Measurements from ENCODE around the gene CASK.
"Not testable (repeated sequence)": the region's sequence is repeated elsewhere in the genome, so short reads cannot be mapped to it uniquely, and the experiment has no call there.

The CASK gene

DNA sequence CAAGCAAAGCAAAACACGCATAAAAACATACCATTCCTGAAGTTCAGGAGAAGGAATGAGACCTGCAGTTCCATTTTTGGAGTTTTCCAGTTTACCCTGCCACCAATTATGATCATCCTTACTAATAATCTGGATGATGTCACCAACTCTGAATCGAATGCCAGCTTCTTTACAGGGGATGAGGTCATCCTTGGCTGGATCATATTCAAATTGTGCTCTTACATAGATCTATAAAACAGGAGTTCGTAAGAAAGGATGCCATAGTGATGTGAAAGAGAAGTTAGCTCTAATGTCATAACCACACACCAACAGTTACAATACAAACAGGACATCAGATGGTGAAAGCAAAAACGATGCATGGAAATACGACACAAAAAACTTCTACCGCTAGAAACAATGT is 369.7 kb downstream of the CASK start:
- no peak for DNase-seq

DNA sequence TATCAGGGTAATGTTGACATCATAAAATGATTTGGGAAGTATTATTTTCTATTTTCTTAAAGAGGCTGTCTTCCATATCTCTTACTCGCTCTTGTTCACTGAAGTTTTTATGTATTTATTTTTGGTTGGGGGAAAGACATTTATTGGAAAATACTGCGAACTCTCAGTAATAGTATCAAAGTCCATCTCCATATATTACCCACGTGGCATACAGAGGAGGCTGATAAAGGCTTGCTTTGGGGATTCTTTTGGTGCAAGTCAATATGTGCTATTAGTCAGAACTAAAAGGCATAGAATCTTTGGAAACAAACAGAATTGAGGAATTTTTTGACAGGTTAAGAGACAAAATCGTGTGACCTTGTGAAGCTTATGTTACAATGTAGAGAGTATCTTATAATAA is 374.9 kb downstream of the CASK start:
- DNase-seq: no peak

DNA sequence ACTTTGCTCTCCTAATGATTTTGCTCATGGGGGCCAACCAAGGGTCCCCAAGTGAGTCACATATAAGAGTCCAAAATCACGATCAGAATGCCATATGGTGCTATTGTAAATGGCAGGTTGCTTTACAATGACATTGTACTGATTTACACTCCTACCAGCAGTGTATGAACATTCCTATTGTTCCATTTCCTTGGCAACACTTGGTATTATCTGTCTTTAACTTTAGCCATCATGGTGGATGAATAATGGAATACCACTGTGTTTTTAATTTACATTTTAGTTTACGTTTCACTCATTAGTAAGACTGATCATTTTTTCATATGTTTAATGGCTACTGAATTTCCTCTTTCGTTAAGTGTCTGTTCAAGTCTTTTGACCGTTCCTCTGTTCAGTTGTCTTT is 379.7 kb downstream of the CASK start:
- no peak for DNase-seq

DNA sequence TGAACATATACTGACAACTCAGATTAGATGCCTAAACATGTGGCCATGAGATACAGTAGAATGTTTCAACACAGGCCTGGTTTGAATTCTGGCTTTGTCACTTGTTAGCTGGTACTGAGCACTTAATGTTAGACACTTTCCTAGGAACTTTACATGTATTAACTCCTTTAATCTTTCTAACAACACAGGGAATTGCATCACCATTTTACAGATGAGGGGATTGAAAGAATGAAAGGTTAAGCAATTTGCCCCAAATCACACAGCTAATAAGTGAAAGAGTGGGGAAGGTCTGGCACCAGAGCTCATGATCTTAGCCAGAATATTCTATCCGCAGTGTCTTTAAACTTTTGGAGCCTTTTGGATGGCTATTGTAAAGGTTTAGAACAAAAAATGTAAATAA is 380.3 kb downstream of the CASK start:
- no peak for DNase-seq

DNA sequence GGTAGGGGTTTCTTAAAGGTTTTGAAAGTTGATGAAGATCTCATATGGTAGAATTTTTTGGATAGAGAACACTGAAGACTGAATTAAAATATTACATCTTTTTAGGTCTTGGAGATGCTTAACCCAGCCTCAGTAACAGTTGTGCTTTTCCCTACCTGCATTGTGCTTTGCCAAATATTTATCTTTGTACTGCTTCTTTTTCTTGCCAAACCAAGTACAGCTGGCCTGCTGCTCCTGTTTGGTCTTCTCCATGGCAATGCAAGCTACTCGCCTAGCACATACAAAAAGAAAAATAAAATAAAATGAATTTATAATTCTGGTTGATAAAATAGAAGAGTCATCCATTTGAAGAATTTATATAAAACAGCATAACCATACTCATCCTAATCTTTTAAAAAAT is 380.8 kb downstream of the CASK start:
- no peak for DNase-seq

DNA sequence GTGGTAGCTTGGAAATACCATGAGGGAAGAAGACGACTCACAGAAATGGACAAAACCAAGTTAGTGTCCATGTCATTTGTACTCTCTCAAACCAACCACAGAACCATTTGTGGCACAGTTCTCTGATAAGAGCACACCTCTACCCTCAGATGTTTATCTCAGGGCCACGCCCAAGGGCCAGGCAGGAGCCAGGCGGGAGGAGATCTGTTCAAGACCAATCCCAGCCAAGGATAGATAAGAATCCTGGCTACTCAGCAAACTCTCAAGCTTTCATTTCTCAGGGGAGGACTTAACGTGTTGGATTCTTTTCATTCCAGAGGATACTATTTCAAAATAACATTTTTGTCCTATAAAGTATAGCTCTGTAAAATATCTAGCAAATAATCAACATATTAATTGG is 381.2 kb downstream of the CASK start:
- no peak for DNase-seq

DNA sequence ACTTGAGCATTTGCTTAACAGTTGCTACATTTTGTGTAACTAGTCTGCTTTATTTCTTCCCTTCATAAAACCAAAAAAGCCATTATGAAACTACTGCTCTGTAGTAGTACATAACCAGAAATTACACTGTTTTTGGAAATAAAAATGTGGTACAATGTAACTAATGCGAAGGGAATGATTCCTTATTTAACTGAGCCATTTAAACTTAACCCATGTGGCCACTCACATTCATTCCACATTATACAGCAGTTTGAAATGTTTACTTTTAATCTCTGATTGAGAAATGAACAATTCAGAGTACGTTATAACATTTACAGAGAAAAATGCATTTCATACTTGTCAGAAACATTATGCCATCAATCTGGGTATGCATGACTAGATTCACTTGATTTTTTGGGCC is 382.0 kb downstream of the CASK start:
- DNase-seq: no peak

DNA sequence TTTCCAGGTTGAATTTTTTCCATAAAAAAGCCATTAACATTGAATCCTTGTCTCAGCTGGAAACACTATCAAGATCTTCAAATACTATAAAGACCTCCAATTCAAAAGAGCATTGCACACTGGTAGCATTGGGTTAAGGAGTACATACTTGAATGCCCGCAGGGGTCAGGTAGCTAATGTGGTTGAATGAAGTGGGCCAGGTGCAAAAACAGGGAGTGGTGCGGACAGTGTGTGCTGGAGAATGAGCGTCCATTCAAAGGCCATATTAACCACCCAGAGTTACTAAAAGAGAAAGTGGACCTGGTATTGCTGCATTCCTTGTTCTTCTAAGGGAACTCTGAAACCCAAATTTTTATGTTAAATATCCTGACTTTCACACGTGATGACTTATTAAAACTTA is 384.6 kb downstream of the CASK start:
- DNase-seq: no peak

DNA sequence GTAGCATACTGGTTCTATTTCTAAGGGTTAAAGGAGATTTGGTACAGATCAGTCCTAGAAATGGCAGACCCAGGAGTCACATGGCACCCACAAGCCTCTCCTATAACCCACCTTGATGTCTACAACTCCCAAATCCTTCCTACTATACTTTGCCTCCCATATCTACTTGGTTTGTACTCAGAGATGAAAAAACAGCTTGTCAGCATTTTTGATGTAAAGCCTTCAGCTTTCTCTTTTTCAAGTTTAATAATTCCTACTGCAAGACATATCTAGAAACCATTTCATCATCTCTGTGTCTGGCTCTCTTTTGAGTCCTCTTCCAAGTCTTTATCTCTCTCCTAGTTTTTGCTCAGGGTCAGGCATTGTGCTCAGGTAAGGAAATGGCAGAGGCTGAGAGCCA is 393.3 kb downstream of the CASK start:
- no peak for DNase-seq

DNA sequence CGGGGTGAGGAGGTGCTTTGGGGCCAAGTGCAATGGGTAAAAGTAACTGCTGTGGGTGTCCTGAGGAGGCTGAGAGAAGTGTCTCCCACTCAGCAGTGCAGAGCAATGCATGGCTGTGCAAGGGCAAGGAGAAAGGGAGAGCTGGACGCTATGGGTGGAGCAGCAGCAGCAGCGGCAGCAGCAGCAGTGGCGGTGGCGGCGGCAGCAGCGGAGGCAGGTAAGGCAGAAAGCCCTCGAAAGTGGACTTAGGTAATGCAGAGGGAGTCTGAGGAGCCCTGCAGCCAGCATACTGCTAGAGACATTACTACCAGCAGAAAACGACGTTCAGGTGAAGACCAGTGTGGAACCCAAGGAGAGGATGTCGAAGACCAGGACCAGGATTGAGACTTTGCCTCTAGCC is 394.1 kb downstream of the CASK start:
- no peak for DNase-seq

DNA sequence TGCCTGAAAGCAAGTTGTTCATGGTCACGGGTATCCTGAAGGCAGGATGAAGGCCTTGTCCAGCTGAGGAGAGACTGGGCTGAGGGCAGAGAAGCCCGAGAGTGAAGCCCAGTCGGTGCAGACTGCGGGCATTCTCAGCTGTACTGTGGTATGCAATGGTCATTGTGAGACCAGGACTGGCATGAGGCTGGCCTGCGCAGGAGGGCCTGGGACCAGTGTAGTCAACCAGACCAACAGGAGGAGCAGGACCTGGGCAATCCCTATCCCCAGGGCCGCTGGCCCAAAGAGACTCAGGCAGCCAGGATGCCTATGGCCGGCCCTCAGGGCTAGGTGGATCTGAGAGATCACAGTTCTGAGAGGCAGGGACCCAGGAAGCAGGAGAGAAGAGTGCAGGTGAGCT is 394.6 kb downstream of the CASK start:
- no peak for DNase-seq

DNA sequence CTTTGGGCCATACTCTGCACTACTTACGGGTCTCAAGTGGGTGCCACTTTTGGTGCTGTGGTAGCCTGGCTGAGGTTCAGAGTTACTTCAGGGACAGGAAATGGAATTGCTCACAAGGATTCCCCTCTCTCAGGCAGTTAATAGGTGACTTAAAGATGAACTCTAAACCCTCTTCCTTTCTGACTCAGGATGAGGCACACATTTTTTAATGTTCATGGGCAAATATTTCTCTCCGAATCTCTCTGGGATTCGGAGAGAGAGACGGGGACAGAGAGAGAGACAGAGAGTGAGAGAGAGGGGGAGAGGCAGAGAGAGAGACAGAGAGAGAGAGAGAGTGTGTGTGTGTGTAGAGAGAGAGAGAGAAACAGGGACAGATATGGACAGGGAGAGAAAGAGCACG is 396.4 kb downstream of the CASK start:
- DNase-seq: no peak

DNA sequence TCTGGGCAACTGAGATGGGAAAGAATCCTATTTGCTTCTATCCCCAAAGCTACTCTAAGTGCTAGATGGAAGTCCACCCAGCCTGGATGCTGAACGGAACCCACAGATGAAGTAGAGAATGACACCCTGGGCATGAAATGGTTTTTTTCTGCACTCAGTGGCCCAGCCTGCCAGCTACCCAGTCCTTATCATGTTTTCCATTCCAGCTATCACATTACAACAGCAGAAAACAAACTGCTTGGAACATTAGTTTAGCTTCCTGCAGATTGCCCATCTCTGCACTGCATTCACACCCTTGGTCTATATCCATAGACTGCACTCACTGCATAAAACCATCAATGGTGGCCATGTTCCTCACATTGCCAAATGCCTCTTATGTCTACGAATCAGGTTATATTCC is 397.1 kb downstream of the CASK start:
- DNase-seq: no peak

DNA sequence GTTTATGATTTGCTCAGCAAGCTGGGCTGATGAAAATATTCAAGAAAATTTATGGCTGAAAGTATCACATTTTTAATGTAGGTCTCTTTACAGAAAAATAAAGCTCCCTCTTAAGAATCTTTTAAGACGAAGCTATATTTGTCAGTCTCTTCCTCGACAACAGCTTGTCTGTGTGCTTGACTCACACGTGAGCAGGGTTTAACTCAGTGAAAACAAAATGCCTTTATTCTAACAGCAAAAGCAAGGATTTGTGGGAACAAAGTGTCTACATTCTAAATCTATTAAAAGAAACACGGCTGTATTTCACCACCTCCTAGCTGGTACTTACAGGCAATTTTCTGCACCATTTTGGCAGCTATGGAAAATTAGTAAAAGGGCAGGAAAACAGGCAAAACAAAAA is 400.7 kb downstream of the CASK start:
- DNase-seq: no peak

DNA sequence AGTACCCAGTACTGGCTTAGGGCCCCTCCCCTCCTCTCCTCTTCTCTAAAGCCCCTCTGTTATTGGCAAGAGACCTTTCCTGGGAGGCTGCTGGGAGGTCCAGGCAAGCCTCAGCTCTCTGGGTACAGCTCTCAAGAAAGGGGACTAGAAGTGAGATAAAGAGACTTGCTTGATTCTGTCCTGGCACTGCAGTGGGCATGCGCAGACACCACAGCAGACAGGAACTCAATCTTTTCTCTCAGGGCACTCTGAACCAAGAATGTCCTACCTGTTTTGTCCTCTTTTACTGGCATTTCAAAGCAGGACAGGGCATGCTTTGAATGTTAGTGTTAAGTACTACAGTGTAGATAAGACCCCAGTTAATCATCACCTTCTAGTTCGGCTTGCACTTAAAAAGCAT is 401.3 kb downstream of the CASK start:
- no peak for DNase-seq

DNA sequence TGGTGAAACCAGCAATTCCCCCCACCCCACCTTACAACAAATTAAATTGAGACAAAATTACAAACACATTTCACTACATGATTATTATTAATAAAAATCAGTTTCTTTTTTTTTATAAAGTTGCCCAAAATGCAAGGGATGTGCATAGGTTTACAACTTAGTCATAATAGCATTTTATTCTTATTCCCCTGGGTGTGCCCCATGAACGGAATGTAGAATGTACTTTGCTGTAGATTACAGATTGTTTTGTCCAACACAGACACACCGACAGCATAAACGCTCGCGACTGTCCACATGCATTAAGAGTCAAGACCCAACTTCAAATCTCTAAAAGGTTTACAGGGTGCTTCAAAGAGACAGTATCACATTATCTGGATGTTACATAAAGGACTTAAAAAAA is 403.9 kb downstream of the CASK start:
- no peak for DNase-seq

DNA sequence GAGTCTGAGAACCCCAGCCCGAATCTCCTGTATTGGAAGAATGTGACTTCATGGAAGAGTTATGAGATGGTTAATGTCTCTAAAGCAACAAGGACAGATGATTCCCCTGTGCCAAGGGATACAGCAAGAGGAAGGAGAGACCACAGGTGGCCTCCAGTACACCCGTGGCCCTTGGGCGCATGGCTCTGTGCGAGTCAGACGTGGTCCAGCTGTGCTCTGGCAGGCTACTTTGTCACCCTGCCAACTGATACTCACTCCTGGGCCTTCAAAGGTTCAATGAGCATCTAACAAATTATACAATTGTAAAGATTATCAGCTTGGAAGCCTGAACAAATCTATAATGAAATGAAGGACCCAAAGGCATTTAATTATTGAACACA is 404.5 kb downstream of the CASK start:
- DNase-seq: no peak

DNA sequence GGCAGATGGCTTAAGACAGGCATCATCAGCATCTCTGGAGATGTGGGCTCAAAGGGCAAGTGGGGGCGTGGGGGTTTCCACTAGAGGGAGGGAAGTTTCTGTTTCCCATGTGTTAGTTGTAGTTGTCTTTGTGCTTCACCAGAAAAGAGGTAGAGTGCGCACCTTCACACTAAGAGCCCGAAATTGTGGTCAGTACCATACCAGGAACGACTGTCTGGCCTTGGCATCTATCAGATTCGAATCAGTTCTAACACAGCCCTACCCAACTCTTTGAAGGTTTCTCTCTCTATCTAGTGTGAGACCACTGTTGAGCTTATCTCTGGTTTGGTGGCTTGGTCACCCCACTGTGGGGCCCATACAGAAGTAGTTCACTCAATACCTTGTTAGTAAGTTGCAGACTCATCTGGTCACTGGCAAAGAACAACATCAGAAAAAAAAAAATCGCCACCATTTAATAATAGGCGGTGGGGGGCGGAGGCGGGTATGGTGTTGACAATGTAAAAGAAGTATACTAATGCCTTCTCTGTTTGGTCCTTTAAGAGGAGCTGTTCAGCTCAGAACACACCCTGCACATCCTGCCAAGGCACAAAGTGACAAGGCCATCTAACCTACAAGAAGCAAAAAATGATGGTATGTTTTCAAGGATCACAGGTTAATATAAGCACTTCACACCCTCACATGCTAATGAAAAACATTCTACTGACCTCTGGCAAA is 405.1 kb downstream of the CASK start:
- no peak for DNase-seq

DNA sequence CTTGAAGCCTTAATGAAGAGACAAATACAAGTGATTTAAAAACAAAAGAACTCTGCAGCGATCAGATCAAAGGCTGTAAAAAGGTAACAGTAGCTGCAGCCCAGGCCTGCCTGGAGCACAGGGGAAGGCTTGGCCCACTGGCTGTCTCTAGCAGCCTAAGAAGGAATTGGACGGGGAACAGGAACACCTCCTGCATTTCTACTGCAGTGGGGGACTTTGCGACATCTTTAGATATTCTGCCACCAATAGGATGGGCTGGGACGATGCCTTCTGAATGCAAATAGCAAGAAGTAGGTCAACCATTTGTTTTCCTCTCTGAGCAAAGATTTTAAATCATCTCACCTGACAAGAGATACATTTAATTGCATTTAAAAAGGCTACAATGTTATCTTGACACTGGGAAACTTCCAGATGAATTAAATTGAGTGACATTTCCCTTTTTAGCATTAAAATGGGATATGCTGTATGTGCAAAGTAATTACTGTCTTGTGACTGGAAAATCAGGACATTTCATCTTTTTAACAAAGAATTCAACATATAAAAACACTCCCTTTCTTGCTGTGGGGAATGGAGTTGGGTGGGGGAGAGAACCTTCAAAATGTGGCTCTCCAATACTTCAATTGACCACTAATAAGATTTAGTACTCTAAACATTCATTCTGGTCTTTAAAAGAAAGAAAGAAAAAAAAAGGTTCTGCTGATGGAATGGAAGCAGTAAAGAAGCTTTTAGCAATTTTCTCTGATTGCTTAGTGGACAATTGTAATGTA is 406.2 kb downstream of the CASK start:
- no peak for DNase-seq

DNA sequence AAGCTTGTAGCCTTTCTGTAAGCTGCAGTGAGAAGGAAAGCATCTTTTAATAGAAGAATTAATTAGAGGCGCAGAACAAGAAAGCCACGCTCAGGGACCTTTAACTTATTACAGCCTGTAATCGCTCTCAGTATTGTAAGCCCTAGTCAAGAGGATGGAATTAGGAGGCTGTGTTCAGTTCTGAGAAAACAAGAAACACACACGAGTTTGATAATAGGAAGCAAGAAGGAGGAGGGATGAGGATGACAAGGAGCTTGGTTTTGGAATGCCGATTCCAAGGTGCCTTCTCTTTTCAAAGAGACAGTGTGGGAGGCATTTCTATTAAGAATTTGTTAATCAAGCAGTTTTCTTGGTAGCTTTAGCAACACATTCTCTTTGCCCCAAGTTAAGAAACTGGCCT is 406.9 kb downstream of the CASK start:
- no peak for DNase-seq

DNA sequence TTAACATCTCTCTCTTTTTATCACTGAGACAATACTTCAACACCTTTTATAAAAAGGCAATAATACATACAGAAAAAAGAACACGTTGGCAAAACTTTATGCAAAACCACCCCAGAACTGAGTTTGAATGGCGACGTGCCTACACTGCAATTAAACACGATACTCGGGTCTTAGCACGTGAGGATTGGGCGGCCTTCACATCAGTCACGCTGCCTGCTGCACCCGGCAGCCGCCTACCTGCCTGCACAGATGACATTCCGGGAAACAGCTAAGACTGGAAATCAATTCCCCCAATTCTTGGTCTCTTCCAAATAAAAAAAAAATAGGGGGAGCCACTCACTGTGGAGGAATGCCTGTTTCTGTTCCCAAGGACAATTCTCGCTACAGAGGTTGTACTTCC is 408.0 kb downstream of the CASK start:
- DNase-seq: no peak

DNA sequence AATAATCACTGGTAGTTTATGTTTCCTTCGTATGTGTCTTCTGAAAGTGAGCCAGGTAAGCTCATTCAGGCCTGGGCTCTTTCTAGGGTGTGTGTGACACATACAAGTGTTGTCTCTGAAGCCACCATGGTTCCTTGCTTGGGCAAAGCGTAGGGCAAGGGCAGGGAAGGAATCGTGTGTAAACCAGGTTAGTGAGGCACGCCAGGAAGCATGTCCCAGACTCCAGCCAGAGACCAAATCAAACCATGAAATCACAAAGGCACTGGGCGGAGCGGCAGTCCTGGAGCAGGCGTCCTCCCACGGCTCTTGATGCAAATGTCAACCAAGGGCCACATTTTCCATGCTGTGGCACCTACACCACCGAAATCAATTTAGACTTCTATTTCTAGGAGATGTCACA is 409.2 kb downstream of the CASK start:
- no peak for DNase-seq

DNA sequence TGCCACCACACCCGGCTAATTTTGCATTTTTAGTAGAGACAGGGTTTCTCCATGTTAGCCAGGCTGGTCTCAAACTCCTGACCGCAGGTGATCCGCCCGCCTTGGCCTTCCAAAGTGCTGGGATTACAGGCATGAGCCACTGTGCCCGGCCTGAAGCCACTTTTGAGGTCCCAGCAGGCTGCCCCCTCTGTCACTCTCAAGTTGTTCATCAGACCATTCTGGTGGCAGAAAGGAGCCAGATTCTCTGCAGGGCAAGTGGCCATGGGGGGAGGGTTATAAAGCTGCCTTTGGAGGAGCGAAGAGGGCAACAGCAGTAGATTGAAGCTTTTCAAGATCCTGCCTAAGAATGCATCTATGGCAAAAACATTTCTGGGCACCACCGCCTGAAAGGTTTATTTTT is 410.5 kb downstream of the CASK start:
- not testable (repeated sequence) for DNase-seq

DNA sequence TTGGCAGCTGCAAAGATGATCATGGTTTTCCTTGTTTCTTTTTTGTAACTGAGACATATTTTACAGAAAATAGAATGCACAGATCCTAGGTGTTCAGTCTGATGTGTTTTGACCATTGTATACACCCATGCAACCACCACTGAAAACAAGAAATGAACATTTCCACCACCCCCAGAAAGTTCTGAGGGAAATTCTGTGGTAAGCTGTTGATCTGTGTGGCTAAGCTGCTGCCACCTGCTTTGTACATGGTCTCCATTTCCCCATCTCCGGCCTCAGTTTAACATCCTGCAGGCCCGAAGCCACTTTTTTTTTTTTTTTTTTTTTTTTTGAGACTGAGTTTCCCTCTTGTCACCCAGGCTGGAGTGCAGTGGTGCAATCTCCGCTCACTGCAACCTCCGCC is 411.0 kb downstream of the CASK start:
- DNase-seq: no peak

DNA sequence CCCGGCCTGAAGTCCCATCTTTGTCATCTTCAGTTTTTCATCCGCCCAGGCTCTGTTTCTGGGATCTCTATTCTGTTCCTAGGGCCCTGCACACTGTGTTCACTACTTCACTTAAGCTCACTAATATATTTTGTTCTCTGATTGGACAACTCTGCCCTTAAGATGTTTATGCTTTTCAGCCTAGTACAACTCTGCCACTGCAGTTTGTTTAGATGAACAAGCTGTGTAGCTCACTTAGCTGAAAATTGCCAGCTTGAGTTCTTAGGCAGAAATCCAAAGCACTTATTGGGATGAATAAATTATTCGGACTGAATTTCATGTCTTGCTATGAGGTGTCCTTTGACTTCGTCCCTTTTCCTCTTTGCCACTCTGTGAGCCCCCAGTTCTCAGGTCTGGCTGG is 415.4 kb downstream of the CASK start:
- DNase-seq: no peak
